Measurements from ENCODE around the gene SYT7. TPM values are rescaled to one million over a fixed set of nuclear protein-coding genes. Genes with fewer than 3 reads are reported as not detected.

SYT7 gene
- total RNA-seq, 1 donor = 3.6 TPM

DNA sequence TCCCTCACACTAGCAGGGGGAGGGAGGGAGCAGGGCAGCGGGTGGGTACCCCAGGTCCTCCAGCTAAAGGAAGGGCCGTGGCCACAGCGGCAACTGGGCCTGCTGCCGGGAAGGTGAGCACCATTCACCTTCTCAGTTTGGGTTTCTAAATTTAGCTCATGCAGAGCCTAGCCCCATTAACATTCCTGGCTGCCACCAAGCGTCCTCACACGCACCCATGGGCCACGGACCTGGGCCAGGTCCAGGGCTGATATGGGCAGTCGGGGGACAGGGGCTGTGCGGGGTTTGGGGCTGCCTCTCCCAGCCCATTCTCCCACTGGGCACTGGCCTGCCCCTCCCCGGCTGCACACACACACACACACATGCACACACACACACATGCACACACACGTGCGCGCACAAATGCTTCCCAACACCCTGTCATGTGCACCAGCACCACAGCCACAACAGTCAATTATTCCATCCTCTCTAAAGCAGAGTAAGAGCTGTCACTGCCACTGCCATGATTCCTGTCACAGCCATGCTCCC is 28.7 kb downstream of the SYT7 start:
- TF ChIP-seq, protein P1, sequence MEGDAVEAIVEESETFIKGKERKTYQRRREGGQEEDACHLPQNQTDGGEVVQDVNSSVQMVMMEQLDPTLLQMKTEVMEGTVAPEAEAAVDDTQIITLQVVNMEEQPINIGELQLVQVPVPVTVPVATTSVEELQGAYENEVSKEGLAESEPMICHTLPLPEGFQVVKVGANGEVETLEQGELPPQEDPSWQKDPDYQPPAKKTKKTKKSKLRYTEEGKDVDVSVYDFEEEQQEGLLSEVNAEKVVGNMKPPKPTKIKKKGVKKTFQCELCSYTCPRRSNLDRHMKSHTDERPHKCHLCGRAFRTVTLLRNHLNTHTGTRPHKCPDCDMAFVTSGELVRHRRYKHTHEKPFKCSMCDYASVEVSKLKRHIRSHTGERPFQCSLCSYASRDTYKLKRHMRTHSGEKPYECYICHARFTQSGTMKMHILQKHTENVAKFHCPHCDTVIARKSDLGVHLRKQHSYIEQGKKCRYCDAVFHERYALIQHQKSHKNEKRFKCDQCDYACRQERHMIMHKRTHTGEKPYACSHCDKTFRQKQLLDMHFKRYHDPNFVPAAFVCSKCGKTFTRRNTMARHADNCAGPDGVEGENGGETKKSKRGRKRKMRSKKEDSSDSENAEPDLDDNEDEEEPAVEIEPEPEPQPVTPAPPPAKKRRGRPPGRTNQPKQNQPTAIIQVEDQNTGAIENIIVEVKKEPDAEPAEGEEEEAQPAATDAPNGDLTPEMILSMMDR (IDR thresholded peaks at IDR 0.05; ENCODE audit: extremely low read depth, low read depth, low read length) = no peak
- Histone ChIP-seq H3K27me3 (ENCODE audit: insufficient read depth, low read length) (peaks cover 31% of the 10 kb centered on the region), H3K27ac (ENCODE audit: low read depth, low read length) (peak overlapping the region; percentile 53), H3K4me1 (ENCODE audit: insufficient read depth, low read length) (peaks cover 19% of the 10 kb centered on the region), H3K4me2 (ENCODE audit: insufficient read depth, low read length) (peak overlapping the region; percentile 64), H3K36me3 (ENCODE audit: insufficient read depth, low read length) (no peaks in the 10 kb centered on the region), H3K79me2 (ENCODE audit: insufficient read depth, low read length) (no peaks in the 10 kb centered on the region), H3K4me3 (ENCODE audit: insufficient read depth, low read length) (peak overlapping the region; percentile 55), H4K20me1 (ENCODE audit: insufficient read depth, low read length) (no peaks in the 10 kb centered on the region), H3K9me3 (ENCODE audit: low read depth, low read length) (no peaks in the 10 kb centered on the region), H2AFZ (ENCODE audit: low read length) (peak overlapping the region; percentile 64)
- DNase-seq (ENCODE audit: insufficient read length, low spot score, missing footprints) = no peak

DNA sequence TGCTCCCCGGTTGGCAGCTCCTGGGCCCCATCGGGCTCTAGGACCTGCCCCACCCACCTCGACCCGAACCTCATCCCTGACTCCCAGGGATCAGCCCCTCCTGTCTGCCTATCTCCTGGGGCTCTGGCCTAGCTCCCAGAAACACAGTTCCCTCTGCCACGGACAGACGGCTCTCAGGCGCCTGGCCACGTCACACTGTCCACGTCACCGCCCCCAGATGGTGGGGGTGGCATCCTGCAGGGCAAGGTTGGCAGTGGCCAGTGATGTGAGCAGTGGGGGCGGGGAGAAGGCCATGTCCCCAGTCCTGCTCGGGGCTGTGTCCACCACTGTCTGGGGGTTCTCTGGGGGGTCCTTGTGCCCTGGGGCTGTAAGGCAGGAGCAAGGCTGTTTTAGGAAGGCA is 29.2 kb downstream of the SYT7 start:
- peak overlapping the region; percentile 64 for H3K4me2 ChIP-seq (ENCODE audit: insufficient read depth, low read length)
- H3K36me3 ChIP-seq (ENCODE audit: insufficient read depth, low read length) = no peaks in the 10 kb centered on the region
- H3K79me2 ChIP-seq (ENCODE audit: insufficient read depth, low read length) = no peaks in the 10 kb centered on the region
- H3K27me3 ChIP-seq (ENCODE audit: insufficient read depth, low read length) = peaks cover 26% of the 10 kb centered on the region
- peaks cover 18% of the 10 kb centered on the region for H3K4me1 ChIP-seq (ENCODE audit: insufficient read depth, low read length)
- no peaks in the 10 kb centered on the region for H4K20me1 ChIP-seq (ENCODE audit: insufficient read depth, low read length)
- DNase-seq (ENCODE audit: insufficient read length, low spot score, missing footprints) = peak; percentile 99
- TF ChIP-seq, protein P1 (IDR thresholded peaks at IDR 0.05; ENCODE audit: extremely low read depth, low read depth, low read length) = no peak
- no peaks in the 10 kb centered on the region for H3K9me3 ChIP-seq (ENCODE audit: low read depth, low read length)
- peak overlapping the region; percentile 53 for H3K27ac ChIP-seq (ENCODE audit: low read depth, low read length)
- peak overlapping the region; percentile 64 for H2AFZ ChIP-seq (ENCODE audit: low read length)
- H3K4me3 ChIP-seq (ENCODE audit: insufficient read depth, low read length) = peak overlapping the region; percentile 55

DNA sequence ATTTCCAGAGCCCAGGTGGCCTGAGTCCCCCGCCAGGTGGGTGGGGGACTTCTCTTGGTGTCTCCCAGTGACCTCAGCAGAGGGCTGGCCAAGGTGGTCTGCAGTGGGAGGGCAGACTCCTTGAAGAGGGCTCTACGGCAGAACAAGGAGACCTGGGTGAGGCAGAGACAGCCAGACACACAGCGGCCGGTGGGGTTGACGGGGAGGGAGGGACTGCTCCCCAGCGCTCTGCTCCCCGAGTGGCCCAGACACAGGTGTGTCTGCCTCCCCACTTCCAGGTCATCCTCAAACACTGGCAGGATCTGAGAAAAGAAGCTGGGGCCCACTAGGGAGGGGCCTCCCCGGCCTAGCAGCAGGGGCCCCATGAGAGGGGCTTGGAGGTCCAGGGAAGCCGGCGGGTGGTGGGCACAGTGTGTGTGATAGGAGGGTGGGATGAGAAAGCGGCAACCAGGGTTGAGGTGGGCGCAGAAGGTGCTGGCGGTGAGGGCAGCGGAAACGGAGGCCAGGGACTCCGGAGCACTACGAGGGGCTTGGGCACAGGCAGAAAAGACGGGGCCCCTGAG is 30.1 kb downstream of the SYT7 start:
- peak overlapping the region; percentile 53 for H3K27ac ChIP-seq (ENCODE audit: low read depth, low read length)
- no peaks in the 10 kb centered on the region for H3K36me3 ChIP-seq (ENCODE audit: insufficient read depth, low read length)
- peaks cover 14% of the 10 kb centered on the region for H3K4me1 ChIP-seq (ENCODE audit: insufficient read depth, low read length)
- peaks cover 18% of the 10 kb centered on the region for H3K27me3 ChIP-seq (ENCODE audit: insufficient read depth, low read length)
- no peak for DNase-seq (ENCODE audit: insufficient read length, low spot score, missing footprints)
- H2AFZ ChIP-seq (ENCODE audit: low read length) = no peak overlapping the region
- H3K9me3 ChIP-seq (ENCODE audit: low read depth, low read length) = no peaks in the 10 kb centered on the region
- H3K4me3 ChIP-seq (ENCODE audit: insufficient read depth, low read length) = no peak overlapping the region
- no peaks in the 10 kb centered on the region for H3K79me2 ChIP-seq (ENCODE audit: insufficient read depth, low read length)
- TF ChIP-seq, protein P1 (IDR thresholded peaks at IDR 0.05; ENCODE audit: extremely low read depth, low read depth, low read length) = no peak
- no peaks in the 10 kb centered on the region for H4K20me1 ChIP-seq (ENCODE audit: insufficient read depth, low read length)
- no peak overlapping the region for H3K4me2 ChIP-seq (ENCODE audit: insufficient read depth, low read length)

DNA sequence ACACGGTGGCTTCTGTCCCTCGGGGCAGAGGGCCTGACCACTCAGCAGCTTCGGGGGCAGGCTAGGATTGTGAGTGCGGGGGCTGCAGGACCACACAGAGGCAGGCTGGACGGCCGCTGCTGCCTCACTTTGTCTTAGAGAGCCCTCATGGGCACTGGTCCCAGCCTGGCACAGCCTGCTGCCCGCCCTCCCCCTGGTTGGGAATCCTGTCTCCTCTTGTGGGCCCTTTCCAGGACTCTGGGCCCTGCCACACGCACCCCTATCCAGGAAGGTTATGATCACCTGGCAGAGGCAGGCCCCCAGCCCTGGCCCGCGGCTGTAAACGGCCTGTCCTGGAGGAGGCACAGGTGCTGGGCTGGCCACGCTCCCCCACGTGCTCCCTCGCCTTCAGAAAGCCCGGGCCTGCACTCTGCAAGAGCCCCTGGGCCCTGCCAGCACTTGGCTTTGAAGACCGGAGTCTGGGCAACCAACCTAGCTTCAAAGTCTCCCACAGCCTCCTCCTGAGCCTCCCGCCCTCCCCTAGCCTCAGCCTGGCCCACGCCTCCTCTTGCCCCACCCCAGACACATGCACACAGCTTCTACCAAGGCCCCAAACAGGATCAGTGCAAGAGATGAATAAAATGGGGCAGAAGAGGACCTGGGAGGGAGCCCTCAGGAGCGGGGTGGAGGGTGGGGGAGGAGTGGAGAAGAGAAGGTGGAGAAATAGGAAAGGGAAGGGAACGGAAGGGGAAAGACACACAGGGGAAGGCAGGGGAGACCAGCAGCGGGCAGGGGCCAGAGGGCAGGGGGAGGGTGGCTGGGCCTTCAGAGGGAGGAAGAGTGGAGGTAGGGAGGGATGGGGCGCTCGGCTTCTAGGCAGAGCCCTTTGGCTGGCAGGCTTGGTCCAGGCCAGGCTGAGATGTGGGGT is 31.0 kb downstream of the SYT7 start:
- H3K27me3 ChIP-seq (ENCODE audit: insufficient read depth, low read length) = peaks cover 9% of the 10 kb centered on the region
- H2AFZ ChIP-seq (ENCODE audit: low read length) = no peak overlapping the region
- H3K79me2 ChIP-seq (ENCODE audit: insufficient read depth, low read length) = no peaks in the 10 kb centered on the region
- no peak overlapping the region for H3K27ac ChIP-seq (ENCODE audit: low read depth, low read length)
- TF ChIP-seq, protein P1 (IDR thresholded peaks at IDR 0.05; ENCODE audit: extremely low read depth, low read depth, low read length) = no peak
- H3K4me1 ChIP-seq (ENCODE audit: insufficient read depth, low read length) = peaks cover 17% of the 10 kb centered on the region
- H3K36me3 ChIP-seq (ENCODE audit: insufficient read depth, low read length) = no peaks in the 10 kb centered on the region
- H3K9me3 ChIP-seq (ENCODE audit: low read depth, low read length) = no peaks in the 10 kb centered on the region
- DNase-seq (ENCODE audit: insufficient read length, low spot score, missing footprints) = peak; percentile 90
- H3K4me2 ChIP-seq (ENCODE audit: insufficient read depth, low read length) = no peak overlapping the region
- no peaks in the 10 kb centered on the region for H4K20me1 ChIP-seq (ENCODE audit: insufficient read depth, low read length)
- no peak overlapping the region for H3K4me3 ChIP-seq (ENCODE audit: insufficient read depth, low read length)
